Left ventricle myocardium inferior (tissue), 1 donor: Measurements from ENCODE around the gene KCNC4. TPM values are rescaled to one million over a fixed set of nuclear protein-coding genes. Genes with fewer than 3 reads are reported as not detected.

ENCODE experiments used
- DNase-seq: peaks from one replicate; pipeline ENCODE4 v3.0.0-alpha.2; 2020
- H3K27ac ChIP-seq: fragments of 200-600 bp; replicated peaks from 2 replicates; pipeline ENCODE4 v1.8.0; 2021
- H3K27me3 ChIP-seq: fragments of 200-600 bp; 2 replicates; pipeline ENCODE4 v1.8.0; 2021; ENCODE audit warnings: low read depth
- H3K36me3 ChIP-seq: fragments of 200-600 bp; 2 replicates; pipeline ENCODE4 v1.8.0; 2021
- H3K4me1 ChIP-seq: fragments of 200-600 bp; 2 replicates; pipeline ENCODE4 v1.8.0; 2021
- H3K4me3 ChIP-seq: fragments of 200-600 bp; 2 replicates; pipeline ENCODE4 v1.8.0; 2021; ENCODE audit warnings: mild to moderate bottlenecking, moderate library complexity
- H3K9me3 ChIP-seq: fragments of 200-600 bp; replicated peaks from 2 replicates; pipeline ENCODE4 v1.8.0; 2021
- CTCF ChIP-seq: fragments of 200-600 bp; IDR thresholded peaks from 2 replicates; pipeline ENCODE4 v1.8.0; 2021; ENCODE audit warnings: antibody characterized with exemption, mild to moderate bottlenecking, borderline replicate concordance
- intact Hi-C: fragments of 100-400 bp; cut with micrococcal nuclease; formaldehyde crosslinking; loops from one replicate; pipeline ENCODE4 v1.11.0; 2022
- total RNA-seq: library from RNA; stranded (reverse); fragmentation: NEBNext Ultra II Directional; extraction: Animal tissue kit (Norgen Biotek cat#: 25700); gene quantifications from one replicate; pipeline ENCODE4 v1.2.1, GENCODE V29; 2021
- donor health status: DM: no; HTN: yes; CAD: no; lungs with severe emphysema.

Gene KCNC4
- total RNA-seq, 1 donor from 2014 or later: 6.1 TPM

- Histone ChIP-seq H3K4me3 (no peak overlapping the region), H3K9me3 (no peaks in the 10 kb centered on the region), H3K4me1 (no peaks in the 10 kb centered on the region), H3K27ac (no peak overlapping the region), H3K36me3 (no peaks in the 10 kb centered on the region), H3K27me3 (no peaks in the 10 kb centered on the region)
- DNase-seq: no peak
- intact Hi-C loops: no loop called here
- no peak for TF ChIP-seq CTCF
Observed at GRCh38 chr1:110197905-110198629, 12.0 kb upstream of the KCNC4 start.

GRCh38 chr1:110198746-110199145 is 11.4 kb upstream of the KCNC4 start:
- Histone ChIP-seq H3K4me3 (no peak overlapping the region), H3K27me3 (no peaks in the 10 kb centered on the region), H3K36me3 (no peaks in the 10 kb centered on the region), H3K27ac (no peak overlapping the region), H3K9me3 (no peaks in the 10 kb centered on the region), H3K4me1 (no peaks in the 10 kb centered on the region)
- TF ChIP-seq CTCF: no peak
- no peak for DNase-seq
- intact Hi-C loops: no loop called here

DNA sequence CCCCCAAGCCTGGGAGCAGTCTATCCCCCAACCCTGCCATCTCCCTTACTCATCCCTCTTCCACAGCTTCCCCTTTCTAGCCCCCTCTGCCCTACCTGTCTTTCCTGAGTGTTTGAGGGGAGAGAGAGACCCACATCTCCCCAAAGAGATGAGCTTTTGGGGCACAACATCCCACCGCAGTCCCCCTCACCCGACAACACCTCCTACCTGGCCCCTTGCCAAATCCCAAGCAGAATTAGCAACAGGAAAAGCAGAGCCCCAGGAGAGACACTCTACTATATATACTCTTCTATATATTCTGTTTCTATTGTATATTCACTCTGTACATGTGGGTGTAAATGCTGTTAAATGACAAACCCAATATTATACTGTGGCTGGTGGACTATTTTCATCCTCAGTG is 9.9 kb upstream of the KCNC4 start:
- H3K4me3 ChIP-seq: no peak overlapping the region
- intact Hi-C loops: no loop called here
- H3K4me1 ChIP-seq: no peaks in the 10 kb centered on the region
- DNase-seq: no peak
- H3K9me3 ChIP-seq: no peaks in the 10 kb centered on the region
- no peaks in the 10 kb centered on the region for H3K27me3 ChIP-seq
- no peak for TF ChIP-seq CTCF
- H3K36me3 ChIP-seq: no peaks in the 10 kb centered on the region
- H3K27ac ChIP-seq: no peak overlapping the region

GRCh38 chr1:110200666-110201065 is 9.4 kb upstream of the KCNC4 start:
- H3K27ac ChIP-seq: no peak overlapping the region
- intact Hi-C loops: no loop called here

DNA sequence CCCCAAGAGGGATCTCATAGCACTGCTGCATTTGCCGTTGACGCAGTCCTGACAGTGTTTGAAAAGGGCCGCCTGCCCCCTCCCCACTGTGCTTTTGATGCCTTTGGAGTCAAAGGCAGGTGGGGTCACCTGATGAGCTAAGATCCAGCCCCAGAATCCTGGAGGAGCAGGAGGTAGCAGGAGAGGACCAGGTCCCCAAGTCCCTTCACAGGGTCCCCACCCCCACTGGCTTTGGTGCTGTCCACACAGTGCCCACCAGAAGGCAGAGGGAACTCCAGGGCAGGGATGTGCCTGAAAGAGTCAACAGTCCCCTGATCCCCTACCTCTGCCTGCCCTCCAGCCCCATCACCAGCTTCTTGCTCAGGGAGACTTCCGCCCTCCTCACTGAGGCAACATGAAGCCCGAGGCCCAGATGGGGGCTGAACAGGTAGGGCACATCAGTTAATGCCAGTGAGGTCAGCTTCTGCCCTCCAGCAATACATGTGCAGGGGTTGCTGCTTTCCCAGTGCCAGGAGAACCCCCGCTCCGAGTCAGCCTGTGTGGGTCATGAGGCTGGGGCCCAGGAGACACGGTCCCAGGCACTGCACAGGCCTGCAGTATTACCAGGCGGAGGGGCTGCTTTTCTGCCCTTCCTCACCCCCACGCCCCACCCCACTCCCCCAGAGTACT is 8.8 kb upstream of the KCNC4 start:
- intact Hi-C loops: no loop called here

More at GRCh38 chr1:110200666-110201065, 9.4 kb upstream of the KCNC4 start:
- TF ChIP-seq CTCF: no peak
- H3K9me3 ChIP-seq: no peaks in the 10 kb centered on the region
- H3K36me3 ChIP-seq: no peaks in the 10 kb centered on the region
- no peaks in the 10 kb centered on the region for H3K4me1 ChIP-seq
- no peak overlapping the region for H3K4me3 ChIP-seq
- H3K27me3 ChIP-seq: no peaks in the 10 kb centered on the region
- DNase-seq: no peak

More for the DNA sequence above, 8.8 kb upstream of the KCNC4 start:
- Histone ChIP-seq H3K36me3 (no peaks in the 10 kb centered on the region), H3K27ac (no peak overlapping the region), H3K9me3 (no peaks in the 10 kb centered on the region), H3K4me1 (no peaks in the 10 kb centered on the region), H3K27me3 (no peaks in the 10 kb centered on the region), H3K4me3 (no peak overlapping the region)
- no peak for TF ChIP-seq CTCF
- no peak for DNase-seq
